GM19463 (cell line): Measurements from ENCODE around the gene ACLY.
A peak's percentile ranks its signal among the peaks of the same experiment; 100 is the strongest.
"Not testable (repeated sequence)": the region's sequence is repeated elsewhere in the genome, so short reads cannot be mapped to it uniquely, and the experiment has no call there.

Experiments
- ATAC-seq: cut with Tn5 transposase; IDR thresholded peaks from one replicate; pipeline ENCODE4 v1.9.1; 2021; ENCODE audit warnings: mild to moderate bottlenecking, moderate library complexity; ENCODE audit not compliant: unreplicated experiment

Gene ACLY

GRCh38 chr17:41873559-41874292 lies 45.0 kb downstream of the ACLY start:
- no peak for ATAC-seq

GRCh38 chr17:41871789-41872188 lies 47.0 kb downstream of the ACLY start:
- no peak for ATAC-seq

GRCh38 chr17:41870627-41871026 lies 48.1 kb downstream of the ACLY start:
- no peak for ATAC-seq

- ATAC-seq, result no peak
These were observed 48.7 kb downstream of the ACLY start for GRCh38 chr17:41870097-41870496.

GRCh38 chr17:41869426-41869825 lies 49.3 kb downstream of the ACLY start:
- no peak for ATAC-seq

- ATAC-seq, result no peak
These were observed 50.2 kb downstream of the ACLY start for GRCh38 chr17:41868568-41868967.

- no peak for ATAC-seq
These were observed 53.2 kb downstream of the ACLY start for GRCh38 chr17:41865596-41865893.

GRCh38 chr17:41864836-41865595 lies 53.7 kb downstream of the ACLY start, which contains the start of gene KLHL11:
KLHL11 (minus strand) TSS chr17:41865423; CDS start chr17:41865370, 53 bp downstream.
- ATAC-seq, result peak; percentile 88

GRCh38 chr17:41864498-41864835 lies 54.3 kb downstream of the ACLY start:
- ATAC-seq, result peak; percentile 30

GRCh38 chr17:41863074-41863848 lies 55.5 kb downstream of the ACLY start:
- ATAC-seq, result no peak

GRCh38 chr17:41860254-41860931 lies 58.4 kb downstream of the ACLY start:
- no peak for ATAC-seq

- ATAC-seq, result not testable (repeated sequence)
These were observed 67.4 kb downstream of the ACLY start for GRCh38 chr17:41851382-41851781.

GRCh38 chr17:41849251-41849990 lies 69.3 kb downstream of the ACLY start:
- ATAC-seq, result no peak

- ATAC-seq, result no peak
These were observed 70.0 kb downstream of the ACLY start for GRCh38 chr17:41848788-41849187.

GRCh38 chr17:41844971-41845370 lies 73.8 kb downstream of the ACLY start:
- no peak for ATAC-seq

GRCh38 chr17:41840781-41841180 lies 78.0 kb downstream of the ACLY start:
- ATAC-seq, result not testable (repeated sequence)

- not testable (repeated sequence) for ATAC-seq
These were observed 79.3 kb downstream of the ACLY start for GRCh38 chr17:41839448-41839847.

- no peak for ATAC-seq
These were observed 80.8 kb downstream of the ACLY start, which contains the start of gene KLHL10 for GRCh38 chr17:41837761-41838538. KLHL10 (plus strand) TSS chr17:41837825; CDS start chr17:41837933, 108 bp downstream.

- ATAC-seq, result no peak
These were observed 82.1 kb downstream of the ACLY start for GRCh38 chr17:41836550-41837196.
